HepG2 (cell line): ENCODE results near the gene PPP4C. TPM values are rescaled to one million over a fixed set of nuclear protein-coding genes. Genes with fewer than 3 reads are reported as not detected.
A peak's percentile ranks its signal among the peaks of the same experiment; 100 is the strongest.

ENCODE experiments used
- AKAP8 ChIP-seq: sonication (generic); formaldehyde crosslinking; IDR thresholded peaks from 2 replicates; pipeline ENCODE4 v1.5.1; 2020; ENCODE audit warnings: mild to moderate bottlenecking, missing genetic modification reagents
- ASH2L ChIP-seq: fragments of 300-600, 200-600 bp; sonication (generic); IDR thresholded peaks from 2 replicates; pipeline ENCODE4 v1.7.0; 2017; ENCODE audit warnings: low read depth, mild to moderate bottlenecking, moderate library complexity, mixed read lengths, low read length; ENCODE audit not compliant: insufficient read length
- CBX1 ChIP-seq: IDR thresholded peaks from one replicate; pipeline ENCODE4 v1.6.1; 2016; ENCODE audit warnings: antibody characterized with exemption, low read depth
- CC2D1A ChIP-seq: sonication (generic); formaldehyde crosslinking; IDR thresholded peaks from 2 replicates; pipeline ENCODE4 v1.8.1; 2023; ENCODE audit warnings: mild to moderate bottlenecking, missing genetic modification reagents
- CCAR2 ChIP-seq: fragments of 200-400 bp; formaldehyde crosslinking; optimal IDR thresholded peaks from 2 replicates; pipeline ENCODE3; 2018; ENCODE audit warnings: low read depth, mild to moderate bottlenecking, low read length, moderate library complexity
- CHCHD3 ChIP-seq: sonication (generic); formaldehyde crosslinking; IDR thresholded peaks from 2 replicates; pipeline ENCODE4 v1.8.0; 2022; ENCODE audit warnings: mild to moderate bottlenecking, missing genetic modification reagents, moderate library complexity
- HOXA3 ChIP-seq: sonication (generic); formaldehyde crosslinking; IDR thresholded peaks from 2 replicates; pipeline ENCODE4 v1.5.0; 2020; ENCODE audit warnings: missing genetic modification reagents
- JUND ChIP-seq: sonication (generic); formaldehyde crosslinking; IDR thresholded peaks from 2 replicates; pipeline ENCODE4 v1.8.0; 2022; ENCODE audit warnings: mild to moderate bottlenecking, missing genetic modification reagents
- MTA1 ChIP-seq: sonication (generic); formaldehyde crosslinking; IDR thresholded peaks from 2 replicates; pipeline ENCODE4 v1.4.0; 2020; ENCODE audit warnings: missing genetic modification reagents, mild to moderate bottlenecking, borderline replicate concordance
- NCOR1 ChIP-seq: fragments of 200-600 bp; sonication (generic); IDR thresholded peaks from 2 replicates; pipeline ENCODE4 v1.7.0; 2017; ENCODE audit warnings: antibody characterized with exemption, low read length, borderline replicate concordance
- PAWR ChIP-seq: sonication (generic); formaldehyde crosslinking; IDR thresholded peaks from 2 replicates; pipeline ENCODE4 v1.4.0; 2020; ENCODE audit warnings: missing genetic modification reagents, mild to moderate bottlenecking, borderline replicate concordance
- POGZ ChIP-seq: sonication (generic); formaldehyde crosslinking; IDR thresholded peaks from 2 replicates; pipeline ENCODE4 v1.4.0; 2020; ENCODE audit warnings: mild to moderate bottlenecking, missing genetic modification reagents
- RAD51 ChIP-seq: fragments of 450-650 bp; IDR thresholded peaks from 2 replicates; pipeline ENCODE4 v1.6.1; 2016; ENCODE audit warnings: borderline replicate concordance
- SRY ChIP-seq: sonication (generic); formaldehyde crosslinking; IDR thresholded peaks from 2 replicates; pipeline ENCODE4 v1.8.0; 2022; ENCODE audit warnings: mild to moderate bottlenecking, missing genetic modification reagents
- ZC3H4 ChIP-seq: sonication (generic); formaldehyde crosslinking; IDR thresholded peaks from 2 replicates; pipeline ENCODE4 v1.4.0; 2020; ENCODE audit warnings: missing genetic modification reagents, borderline replicate concordance
- ZFYVE20 ChIP-seq: sonication (generic); formaldehyde crosslinking; IDR thresholded peaks from 2 replicates; pipeline ENCODE4 v1.8.0; 2023; ENCODE audit warnings: low read depth, mild to moderate bottlenecking, moderate library complexity, missing genetic modification reagents, borderline replicate concordance
- ZNF33A ChIP-seq: sonication (generic); formaldehyde crosslinking; IDR thresholded peaks from 2 replicates; pipeline ENCODE4 v1.5.1; 2020; ENCODE audit warnings: missing genetic modification reagents, mild to moderate bottlenecking, moderate library complexity, borderline replicate concordance
- ZNF572 ChIP-seq: sonication (generic); formaldehyde crosslinking; IDR thresholded peaks from 2 replicates; pipeline ENCODE4 v1.5.1; 2020; ENCODE audit warnings: mild to moderate bottlenecking, missing genetic modification reagents
- ZSCAN25 ChIP-seq: sonication (generic); formaldehyde crosslinking; IDR thresholded peaks from 2 replicates; pipeline ENCODE4 v1.8.0; 2022; ENCODE audit warnings: mild to moderate bottlenecking, missing genetic modification reagents
- polyA plus RNA-seq, 8 experiments: library from polyadenylated mRNA; depleted of rRNA in 3 of 8; stranded (reverse) in 7 of 8; unstranded in 1 of 8; fragments of >200 nt; fragmentation: Illumina TruSeq in 4 of 8; extraction: Trizol in 4 of 8; gene quantifications; 2 replicates each; pipeline versions ENCODE4 v1.2.1 to v1.2.3, GENCODE V29; 2011 to 2016; ENCODE audit warnings: low read depth in 4 of 8, missing spikeins in 1 of 8, mixed read lengths in 1 of 8; ENCODE audit not compliant: insufficient read depth in 1 of 8
- total RNA-seq, 5 experiments: library from RNA; depleted of rRNA; stranded (reverse); fragments of >200 nt; fragmentation: Illumina TruSeq; extraction: Trizol; gene quantifications; 2 replicates each; pipeline ENCODE4 v1.2.3, GENCODE V29; 2016; ENCODE audit warnings: low read depth in 1 of 5
- TF ChIP-seq, protein P1 (sequence below): sonication (generic); formaldehyde crosslinking; IDR thresholded peaks from 2 replicates; pipeline ENCODE4 v1.9.0; 2021; ENCODE audit warnings: missing genetic modification reagents, borderline replicate concordance
- TF ChIP-seq, protein P2 (sequence below): sonication (generic); formaldehyde crosslinking; IDR thresholded peaks from 2 replicates; pipeline ENCODE4 v1.8.0; 2022; ENCODE audit warnings: mild to moderate bottlenecking, missing genetic modification reagents, moderate library complexity
- TF ChIP-seq, protein P3 (sequence below): sonication (generic); formaldehyde crosslinking; IDR thresholded peaks from 2 replicates; pipeline ENCODE4 v1.4.0; 2020; ENCODE audit warnings: missing genetic modification reagents, borderline replicate concordance
- TF ChIP-seq, protein P4 (sequence below): sonication (generic); formaldehyde crosslinking; IDR thresholded peaks from 2 replicates; pipeline ENCODE4 v1.5.0; 2020; ENCODE audit warnings: mild to moderate bottlenecking, missing genetic modification reagents

The PPP4C gene
- total and polyA plus RNA-seq, 2 of the 13 experiments (the other 11 are each of a cell fraction or from before 2014, with no cell fraction given): 176 to 220 TPM

DNA sequence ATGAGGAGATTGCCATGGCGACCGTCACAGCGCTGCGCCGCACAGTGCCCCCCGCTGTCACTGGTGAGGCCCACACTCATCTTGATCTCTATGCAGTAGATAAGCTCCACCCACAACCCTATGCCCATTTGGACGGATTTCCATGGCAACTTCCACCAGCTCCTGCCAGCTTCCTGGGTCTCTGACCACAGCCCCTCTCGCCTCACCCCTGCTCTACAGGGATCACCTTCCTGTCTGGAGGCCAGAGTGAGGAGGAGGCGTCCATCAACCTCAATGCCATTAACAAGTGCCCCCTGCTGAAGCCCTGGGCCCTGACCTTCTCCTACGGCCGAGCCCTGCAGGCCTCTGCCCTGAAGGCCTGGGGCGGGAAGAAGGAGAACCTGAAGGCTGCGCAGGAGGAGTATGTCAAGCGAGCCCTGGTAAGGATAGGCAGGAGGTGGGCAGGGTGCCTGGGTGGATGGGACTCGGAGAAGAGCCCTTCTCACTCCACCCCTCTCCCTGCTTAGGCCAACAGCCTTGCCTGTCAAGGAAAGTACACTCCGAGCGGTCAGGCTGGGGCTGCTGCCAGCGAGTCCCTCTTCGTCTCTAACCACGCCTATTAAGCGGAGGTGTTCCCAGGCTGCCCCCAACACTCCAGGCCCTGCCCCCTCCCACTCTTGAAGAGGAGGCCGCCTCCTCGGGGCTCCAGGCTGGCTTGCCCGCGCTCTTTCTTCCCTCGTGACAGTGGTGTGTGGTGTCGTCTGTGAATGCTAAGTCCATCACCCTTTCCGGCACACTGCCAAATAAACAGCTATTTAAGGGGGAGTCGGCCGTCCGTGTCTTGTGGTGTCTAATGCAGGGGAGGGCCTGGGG lies 6.0 kb upstream of the PPP4C start (continued):
- TF ChIP-seq, protein P1, sequence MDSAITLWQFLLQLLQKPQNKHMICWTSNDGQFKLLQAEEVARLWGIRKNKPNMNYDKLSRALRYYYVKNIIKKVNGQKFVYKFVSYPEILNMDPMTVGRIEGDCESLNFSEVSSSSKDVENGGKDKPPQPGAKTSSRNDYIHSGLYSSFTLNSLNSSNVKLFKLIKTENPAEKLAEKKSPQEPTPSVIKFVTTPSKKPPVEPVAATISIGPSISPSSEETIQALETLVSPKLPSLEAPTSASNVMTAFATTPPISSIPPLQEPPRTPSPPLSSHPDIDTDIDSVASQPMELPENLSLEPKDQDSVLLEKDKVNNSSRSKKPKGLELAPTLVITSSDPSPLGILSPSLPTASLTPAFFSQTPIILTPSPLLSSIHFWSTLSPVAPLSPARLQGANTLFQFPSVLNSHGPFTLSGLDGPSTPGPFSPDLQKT: no peak
- TF ChIP-seq ZNF572 (CRISPR knock-in tag) (0 out of 2 replicates have a peak, but pooled peaks have one; percentile 14), NCOR1 (no peak), SRY (no peak), MTA1 (CRISPR knock-in tag) (0 out of 2 replicates have a peak, but pooled peaks have one; percentile 8), CC2D1A (CRISPR knock-in tag) (no peak), CBX1 (no peak), ZNF33A (CRISPR knock-in tag) (no peak), JUND (CRISPR knock-in tag) (no peak), ZFYVE20 (no peak), POGZ (CRISPR knock-in tag) (no peak), CCAR2 (no peak), ASH2L (no peak), ZSCAN25 (peak; percentile 95), CHCHD3 (CRISPR knock-in tag) (no peak), ZC3H4 (no peak), RAD51 (no peak), PAWR (CRISPR knock-in tag) (no peak), AKAP8 (no peak), HOXA3 (CRISPR knock-in tag) (peak; percentile 61)
- TF ChIP-seq, protein P2, sequence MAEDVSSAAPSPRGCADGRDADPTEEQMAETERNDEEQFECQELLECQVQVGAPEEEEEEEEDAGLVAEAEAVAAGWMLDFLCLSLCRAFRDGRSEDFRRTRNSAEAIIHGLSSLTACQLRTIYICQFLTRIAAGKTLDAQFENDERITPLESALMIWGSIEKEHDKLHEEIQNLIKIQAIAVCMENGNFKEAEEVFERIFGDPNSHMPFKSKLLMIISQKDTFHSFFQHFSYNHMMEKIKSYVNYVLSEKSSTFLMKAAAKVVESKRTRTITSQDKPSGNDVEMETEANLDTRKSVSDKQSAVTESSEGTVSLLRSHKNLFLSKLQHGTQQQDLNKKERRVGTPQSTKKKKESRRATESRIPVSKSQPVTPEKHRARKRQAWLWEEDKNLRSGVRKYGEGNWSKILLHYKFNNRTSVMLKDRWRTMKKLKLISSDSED (CRISPR knock-in tag): no peak
- TF ChIP-seq, protein P3, sequence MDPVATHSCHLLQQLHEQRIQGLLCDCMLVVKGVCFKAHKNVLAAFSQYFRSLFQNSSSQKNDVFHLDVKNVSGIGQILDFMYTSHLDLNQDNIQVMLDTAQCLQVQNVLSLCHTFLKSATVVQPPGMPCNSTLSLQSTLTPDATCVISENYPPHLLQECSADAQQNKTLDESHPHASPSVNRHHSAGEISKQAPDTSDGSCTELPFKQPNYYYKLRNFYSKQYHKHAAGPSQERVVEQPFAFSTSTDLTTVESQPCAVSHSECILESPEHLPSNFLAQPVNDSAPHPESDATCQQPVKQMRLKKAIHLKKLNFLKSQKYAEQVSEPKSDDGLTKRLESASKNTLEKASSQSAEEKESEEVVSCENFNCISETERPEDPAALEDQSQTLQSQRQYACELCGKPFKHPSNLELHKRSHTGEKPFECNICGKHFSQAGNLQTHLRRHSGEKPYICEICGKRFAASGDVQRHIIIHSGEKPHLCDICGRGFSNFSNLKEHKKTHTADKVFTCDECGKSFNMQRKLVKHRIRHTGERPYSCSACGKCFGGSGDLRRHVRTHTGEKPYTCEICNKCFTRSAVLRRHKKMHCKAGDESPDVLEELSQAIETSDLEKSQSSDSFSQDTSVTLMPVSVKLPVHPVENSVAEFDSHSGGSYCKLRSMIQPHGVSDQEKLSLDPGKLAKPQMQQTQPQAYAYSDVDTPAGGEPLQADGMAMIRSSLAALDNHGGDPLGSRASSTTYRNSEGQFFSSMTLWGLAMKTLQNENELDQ: no peak
- TF ChIP-seq, protein P4, sequence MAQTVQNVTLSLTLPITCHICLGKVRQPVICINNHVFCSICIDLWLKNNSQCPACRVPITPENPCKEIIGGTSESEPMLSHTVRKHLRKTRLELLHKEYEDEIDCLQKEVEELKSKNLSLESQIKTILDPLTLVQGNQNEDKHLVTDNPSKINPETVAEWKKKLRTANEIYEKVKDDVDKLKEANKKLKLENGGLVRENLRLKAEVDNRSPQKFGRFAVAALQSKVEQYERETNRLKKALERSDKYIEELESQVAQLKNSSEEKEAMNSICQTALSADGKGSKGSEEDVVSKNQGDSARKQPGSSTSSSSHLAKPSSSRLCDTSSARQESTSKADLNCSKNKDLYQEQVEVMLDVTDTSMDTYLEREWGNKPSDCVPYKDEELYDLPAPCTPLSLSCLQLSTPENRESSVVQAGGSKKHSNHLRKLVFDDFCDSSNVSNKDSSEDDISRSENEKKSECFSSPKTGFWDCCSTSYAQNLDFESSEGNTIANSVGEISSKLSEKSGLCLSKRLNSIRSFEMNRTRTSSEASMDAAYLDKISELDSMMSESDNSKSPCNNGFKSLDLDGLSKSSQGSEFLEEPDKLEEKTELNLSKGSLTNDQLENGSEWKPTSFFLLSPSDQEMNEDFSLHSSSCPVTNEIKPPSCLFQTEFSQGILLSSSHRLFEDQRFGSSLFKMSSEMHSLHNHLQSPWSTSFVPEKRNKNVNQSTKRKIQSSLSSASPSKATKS (CRISPR knock-in tag): no peak
